ENCODE measurements around the gene BPIFA3. TPM values are rescaled to one million over a fixed set of nuclear protein-coding genes. Genes with fewer than 3 reads are reported as not detected.

Gene BPIFA3
- total RNA-seq, 1 experiment from 2014 or later, result not detected

DNA sequence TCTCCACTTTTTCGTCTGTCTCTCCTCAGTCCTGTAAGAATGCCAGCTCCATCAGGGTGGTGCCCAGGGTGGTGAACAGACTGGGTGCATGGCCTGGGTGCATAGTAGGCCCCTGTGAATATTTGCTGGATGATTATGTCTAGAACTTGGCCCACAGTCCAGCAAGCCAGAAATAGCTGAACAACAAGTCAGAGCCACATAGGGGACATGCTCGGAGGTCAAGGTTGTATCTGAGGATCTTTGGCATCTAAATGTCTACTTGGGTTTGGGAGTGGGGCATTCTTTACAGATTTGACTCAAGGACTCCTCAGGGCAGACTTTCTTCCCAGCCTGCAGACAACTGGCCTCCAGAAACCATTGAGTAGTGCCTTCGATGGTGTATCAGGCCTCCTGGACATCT is 18.1 kb upstream of the BPIFA3 start (continued):
- no peak for TF ChIP-seq EZH2phosphoT487 (IDR thresholded peaks at IDR 0.05; ENCODE audit: borderline replicate concordance)
- TF ChIP-seq CEBPB (IDR thresholded peaks at IDR 0.05; ENCODE audit: low read depth), result no peak
- no peak for TF ChIP-seq EGR1 (IDR thresholded peaks at IDR 0.05; ENCODE audit: low read depth)
- TF ChIP-seq EZH2 (IDR thresholded peaks at IDR 0.05), result no peak
- TF ChIP-seq SP1 (IDR thresholded peaks at IDR 0.05; ENCODE audit: low read depth), result no peak
- TF ChIP-seq POLR2AphosphoS5 (IDR thresholded peaks at IDR 0.05; ENCODE audit: low read depth, low read length), result no peak
- no peak for TF ChIP-seq FOSL1 (IDR thresholded peaks at IDR 0.05; ENCODE audit: low read depth)

DNA sequence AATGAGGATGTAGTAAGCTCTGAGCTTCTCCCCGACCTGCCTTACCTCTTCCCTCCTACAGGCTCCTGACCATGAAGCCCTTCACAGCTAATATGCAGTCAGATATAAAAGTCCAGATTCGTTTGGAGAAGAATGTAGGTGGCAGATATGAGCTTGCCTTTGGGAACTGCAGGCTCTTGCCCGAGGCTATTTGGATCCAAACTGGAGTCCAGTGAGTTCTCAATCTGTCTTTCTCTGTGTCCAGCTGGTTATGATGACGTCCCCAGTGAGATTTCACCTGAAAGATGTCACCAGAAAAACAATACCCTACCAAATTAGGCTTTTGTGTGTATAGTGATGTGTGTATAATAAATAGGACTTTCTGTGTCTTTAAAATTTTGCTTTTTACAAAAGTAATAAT is 14.7 kb upstream of the BPIFA3 start:
- Histone ChIP-seq H3K27ac (ENCODE audit: low read depth, low read length) (no peak overlapping the region), H3K79me2 (ENCODE audit: insufficient read depth, low read length) (no peaks in the 10 kb centered on the region), H3K9me3 (ENCODE audit: control insufficient read depth in 1 of 2, insufficient read depth in 1 of 2, low read depth in 1 of 2, low read length in 2 of 2) (no peaks in the 10 kb centered on the region), H3K27me3 (ENCODE audit: insufficient read depth, low read length) (peaks cover 98% of the 10 kb centered on the region), H3K36me3 (ENCODE audit: control insufficient read depth in 1 of 2, insufficient read depth in 2 of 2, low read length in 2 of 2) (no peaks in the 10 kb centered on the region), H3K4me2 (ENCODE audit: low read length) (no peak overlapping the region), H3K4me3 (replicated peaks in 1 of 2; ENCODE audit: low read depth in 1 of 2, low read length in 2 of 2) (no peak overlapping the region), H3K9me2 (ENCODE audit: insufficient read depth) (no peaks in the 10 kb centered on the region), H3K4me1 (ENCODE audit: control insufficient read depth in 1 of 2, insufficient read depth in 2 of 2, low read length in 2 of 2) (no peaks in the 10 kb centered on the region), H4K20me1 (ENCODE audit: insufficient read depth) (no peaks in the 10 kb centered on the region), H2AFZ (ENCODE audit: low read depth, low read length, poor library complexity, severe bottlenecking) (no peak overlapping the region), H3K9ac (ENCODE audit: low read length) (no peak overlapping the region)
- BruUV-seq (replicated peaks), result no TSS peak
- ChIA-PET RAD21 (ENCODE audit: low non-redundant PET in 1 of 2, low total read pairs in 2 of 2, uncharacterized antibody in 2 of 2, unreplicated experiment in 2 of 2) (no interaction called here), POLR2A (no interaction called here), CTCF (no interaction called here)
- TF ChIP-seq RAD21 (IDR thresholded peaks at IDR 0.05; ENCODE audit: low read depth) (no peak), FOSL1 (IDR thresholded peaks at IDR 0.05; ENCODE audit: low read depth) (no peak), ZNF274 (IDR thresholded peaks at IDR 0.05; ENCODE audit: low read depth, low read length) (no peak), POLR2AphosphoS5 (IDR thresholded peaks at IDR 0.05; ENCODE audit: low read depth, low read length) (no peak), EZH2 (IDR thresholded peaks at IDR 0.05) (no peak)
- TF ChIP-seq, protein P1, sequence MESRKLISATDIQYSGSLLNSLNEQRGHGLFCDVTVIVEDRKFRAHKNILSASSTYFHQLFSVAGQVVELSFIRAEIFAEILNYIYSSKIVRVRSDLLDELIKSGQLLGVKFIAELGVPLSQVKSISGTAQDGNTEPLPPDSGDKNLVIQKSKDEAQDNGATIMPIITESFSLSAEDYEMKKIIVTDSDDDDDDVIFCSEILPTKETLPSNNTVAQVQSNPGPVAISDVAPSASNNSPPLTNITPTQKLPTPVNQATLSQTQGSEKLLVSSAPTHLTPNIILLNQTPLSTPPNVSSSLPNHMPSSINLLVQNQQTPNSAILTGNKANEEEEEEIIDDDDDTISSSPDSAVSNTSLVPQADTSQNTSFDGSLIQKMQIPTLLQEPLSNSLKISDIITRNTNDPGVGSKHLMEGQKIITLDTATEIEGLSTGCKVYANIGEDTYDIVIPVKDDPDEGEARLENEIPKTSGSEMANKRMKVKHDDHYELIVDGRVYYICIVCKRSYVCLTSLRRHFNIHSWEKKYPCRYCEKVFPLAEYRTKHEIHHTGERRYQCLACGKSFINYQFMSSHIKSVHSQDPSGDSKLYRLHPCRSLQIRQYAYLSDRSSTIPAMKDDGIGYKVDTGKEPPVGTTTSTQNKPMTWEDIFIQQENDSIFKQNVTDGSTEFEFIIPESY (IDR thresholded peaks at IDR 0.05; ENCODE audit: extremely low read depth, insufficient replicate concordance, low read length), result no peak
- TF ChIP-seq, protein P2, sequence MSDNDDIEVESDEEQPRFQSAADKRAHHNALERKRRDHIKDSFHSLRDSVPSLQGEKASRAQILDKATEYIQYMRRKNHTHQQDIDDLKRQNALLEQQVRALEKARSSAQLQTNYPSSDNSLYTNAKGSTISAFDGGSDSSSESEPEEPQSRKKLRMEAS (IDR thresholded peaks at IDR 0.05), result no peak
- DNase-seq (ENCODE audit: low read depth, low spot score), result no peak
- intact Hi-C loops (cut with micrococcal nuclease), result no loop called here
- ATAC-seq, result no peak

All from HCT116 (cell line).